K562 (cell line): Measurements from ENCODE around the gene ABHD12. TPM values are rescaled to one million over a fixed set of nuclear protein-coding genes. Genes with fewer than 3 reads are reported as not detected.

Experiments
- ATAC-seq: fragments of 200-7000 bp; cut with Tn5 transposase; 3 replicates; pipeline ENCODE4 v1.9.1; 2020; ENCODE audit warnings: moderate library complexity
- BruUV-seq: library from RNA; stranded (reverse); fragments of 400-500 nt; replicated peaks from 2 replicates; lab custom pipeline; 2021; lab: Mats Ljungman, UMichigan
- CTCF ChIA-PET: fragments of 300-600 bp; formaldehyde crosslinking; extraction: SDS; loops from one replicate; lab custom pipeline; 2021; ENCODE audit warnings: low intra/inter-chr PET ratio; lab: Yijun Ruan, JAX
- POLR2A ChIA-PET: fragments of 300-600, 350-650 bp; sonication (Branson Sonifier 250); formaldehyde crosslinking; extraction: SDS; loops from one replicate; lab custom pipeline; 2021; ENCODE audit warnings: antibody characterized with exemption, inconsistent platforms; lab: Yijun Ruan, JAX
- DNase-seq, 4 experiments: peaks; one replicate each; pipeline versions ENCODE4 v3.0.0 to v3.0.0-alpha.2; 2011 to 2018; ENCODE audit warnings: low spot score in 3 of 4, mixed read lengths in 3 of 4; ENCODE audit errors: extremely low read depth in 1 of 4
- FAIRE-seq: peaks from 2 replicates; lab custom pipeline; 2011; peaks lifted over from hg19 to GRCh38; lab: Jason Lieb, UNC
- H2AFZ ChIP-seq: 2 replicates; pipeline ENCODE4 v1.6.0; 2011; ENCODE audit warnings: low read depth, low read length, control low read depth, inconsistent platforms
- H3K27ac ChIP-seq: fragments of 200-600 bp; 3 replicates; pipeline ENCODE4 v1.8.0; 2011; ENCODE audit warnings: low read depth, mild to moderate bottlenecking, control low read depth, inconsistent platforms, low read length, moderate library complexity, mixed read lengths; ENCODE audit errors: extremely low read depth
- H3K27me3 ChIP-seq, 2 experiments: fragments of 300-600 bp in 1 of 2; 2 replicates in 1 of 2; 3 replicates in 1 of 2; pipeline versions ENCODE4 v1.6.0 to v1.8.0; 2011; ENCODE audit warnings: inconsistent platforms in 2 of 2, low read length in 2 of 2, mild to moderate bottlenecking in 1 of 2, mixed read lengths in 1 of 2, moderate library complexity in 1 of 2; ENCODE audit not compliant: control insufficient read depth in 2 of 2, insufficient read depth in 2 of 2
- H3K36me3 ChIP-seq: fragments of 300-600 bp; 3 replicates; pipeline ENCODE4 v1.8.0; 2011; ENCODE audit warnings: mild to moderate bottlenecking, low read length, inconsistent platforms; ENCODE audit not compliant: control insufficient read depth, insufficient read depth
- H3K4me1 ChIP-seq, 2 experiments: fragments of 200-600 bp in 1 of 2; replicated peaks in 1 of 2; 2 replicates in 1 of 2; 3 replicates in 1 of 2; pipeline versions ENCODE4 v1.5.1 to v1.8.0; 2011; ENCODE audit warnings: inconsistent platforms in 2 of 2, low read length in 2 of 2, mild to moderate bottlenecking in 1 of 2, mixed read lengths in 1 of 2, moderate library complexity in 1 of 2; ENCODE audit not compliant: control insufficient read depth in 2 of 2, insufficient read depth in 2 of 2
- H3K4me2 ChIP-seq: 2 replicates; pipeline ENCODE4 v1.6.1; 2011; ENCODE audit warnings: low read length, control low read depth, inconsistent platforms, mixed read lengths; ENCODE audit not compliant: insufficient read depth
- H3K4me3 ChIP-seq: fragments of 200-600 bp; sonication (generic), shearing (Covaris generic); 2 replicates; pipeline ENCODE4 v1.5.1; 2016; ENCODE audit warnings: control low read depth, inconsistent platforms
- H3K79me2 ChIP-seq: fragments of 200-600 bp; 3 replicates; pipeline ENCODE4 v1.8.0; 2011; ENCODE audit warnings: low read length, inconsistent platforms; ENCODE audit not compliant: control insufficient read depth, insufficient read depth
- H3K9ac ChIP-seq, 2 experiments: 2 replicates each; pipeline versions ENCODE4 v1.6.0 to v1.6.1; 2011; ENCODE audit warnings: low read depth in 2 of 2, low read length in 2 of 2, control low read depth in 1 of 2, inconsistent platforms in 1 of 2, mild to moderate bottlenecking in 1 of 2, mixed read lengths in 1 of 2; ENCODE audit not compliant: insufficient read depth in 1 of 2
- H3K9me1 ChIP-seq: one replicate; pipeline ENCODE4 v1.6.0; 2011; ENCODE audit warnings: inconsistent platforms, mild to moderate bottlenecking, low read length, moderate library complexity; ENCODE audit not compliant: control insufficient read depth, insufficient read depth
- H3K9me3 ChIP-seq: replicated peaks from 2 replicates; pipeline ENCODE4 v1.5.1; 2011; ENCODE audit warnings: low read depth, low read length, inconsistent platforms; ENCODE audit not compliant: control insufficient read depth, insufficient read depth
- H4K20me1 ChIP-seq: replicated peaks from 2 replicates; pipeline ENCODE4 v1.6.1; 2011; ENCODE audit warnings: low read length, inconsistent platforms, mixed read lengths; ENCODE audit not compliant: control insufficient read depth, insufficient read depth
- KAT7 ChIP-seq: sonication (generic); formaldehyde crosslinking; IDR thresholded peaks from 2 replicates; pipeline ENCODE4 v1.8.0; 2022; ENCODE audit warnings: missing genetic modification reagents, mild to moderate bottlenecking, borderline replicate concordance
- POLR2G ChIP-seq: fragments of 200-400 bp; formaldehyde crosslinking; IDR thresholded peaks from 2 replicates; pipeline ENCODE4 v1.6.1; 2017; ENCODE audit warnings: low read depth, mild to moderate bottlenecking, antibody characterized with exemption, low read length, moderate library complexity
- ZNF143 ChIP-seq: sonication (generic); formaldehyde crosslinking; IDR thresholded peaks from 2 replicates; pipeline ENCODE4 v1.9.0; 2022; ENCODE audit warnings: mild to moderate bottlenecking, missing genetic modification reagents
- WGBS: fragments of 100-300 bp; shearing (Covaris generic); methylation state at CpG from one replicate; pipeline ENCODE4 v1.1.6; 2016; ENCODE audit warnings: low coverage, mixed read lengths; ENCODE audit not compliant: insufficient coverage; ENCODE audit errors: missing lambda C conversion rate; 5-methylcytosine and 5-hydroxymethylcytosine counted together
- in situ Hi-C: fragments of 300-500 bp; cut with MboI; formaldehyde crosslinking; loops from 4 replicates; pipeline ENCODE4 v1.15.0; 2018; ENCODE audit warnings: inconsistent platforms, mixed read lengths
- intact Hi-C: fragments of 100-400 bp; cut with micrococcal nuclease; formaldehyde crosslinking; loops from 2 replicates; pipeline ENCODE4 v1.14.2; 2022
- polyA plus RNA-seq, 8 experiments: library from polyadenylated mRNA; depleted of rRNA in 4 of 8; stranded (reverse) in 5 of 8; unstranded in 3 of 8; fragments of >200 nt; fragmentation: Nextera tagmentation in 2 of 8; fragmentation: Illumina TruSeq in 1 of 8; extraction: Ambion mirVana in 2 of 8; extraction: Trizol in 1 of 8; gene quantifications; 2 replicates each; pipeline versions ENCODE4 v1.2.1 to v1.2.3, GENCODE V29; 2011 to 2014; ENCODE audit warnings: inconsistent platforms in 1 of 8, missing spikeins in 1 of 8
- total RNA-seq, 7 experiments: library from RNA; depleted of rRNA in 6 of 7; stranded (reverse); fragments of >200 nt in 6 of 7; fragmentation: Illumina TruSeq in 2 of 7; extraction: Trizol in 2 of 7; gene quantifications; 2 replicates each; pipeline versions ENCODE4 v1.2.1 to v1.2.3, GENCODE V29; 2011 to 2021; ENCODE audit warnings: low replicate concordance in 1 of 7

Gene ABHD12
- total and polyA plus RNA-seq, 9 of the 15 experiments (the other 6 are each of a cell fraction or from before 2014, with no cell fraction given) = 0.65 to 15.6 (median 9.1) TPM

DNA sequence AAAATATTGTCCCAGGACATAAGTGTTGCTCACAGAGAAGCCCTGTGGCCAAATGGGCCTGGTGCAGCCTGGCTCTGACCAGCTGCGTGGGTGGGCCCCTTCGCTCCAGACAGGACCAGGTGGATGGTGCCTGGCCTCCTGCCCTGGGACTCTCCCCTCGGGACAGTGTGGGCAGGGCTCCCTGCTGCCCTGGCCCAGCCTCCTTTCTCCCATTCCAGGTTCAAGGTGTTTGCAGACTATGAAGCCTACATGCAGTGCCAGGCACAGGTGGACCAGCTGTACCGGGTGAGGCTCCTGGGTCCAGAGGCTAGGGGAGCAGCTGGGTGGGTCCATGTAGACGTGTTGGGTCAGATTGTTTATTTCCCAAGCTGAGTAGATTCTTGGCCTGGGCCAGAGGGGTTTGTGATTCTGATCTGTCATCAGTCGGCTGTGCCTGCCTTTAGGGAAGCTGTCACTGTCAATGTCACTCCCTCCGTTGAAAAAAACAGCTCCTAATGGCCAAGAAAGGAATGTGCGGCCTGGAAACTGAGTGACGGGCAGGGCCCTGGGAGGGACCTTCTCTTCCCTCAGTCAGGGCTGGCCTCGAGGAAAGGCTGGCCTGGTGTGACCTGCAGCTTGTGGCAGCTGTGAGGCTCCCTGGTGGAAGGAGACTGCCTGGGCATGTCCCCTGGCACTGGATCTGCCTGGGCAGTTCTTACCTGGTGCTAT, 95.1 kb downstream of the ABHD12 start:
- no peaks in the 10 kb centered on the region for H3K36me3 ChIP-seq
- H3K9ac ChIP-seq = no peak overlapping the region
- ChIA-PET CTCF (interaction anchor here (2.4 kb wide), 1 partner anchor 104 kb away, joined by 13 read pairs; no protein-coding TSS in a partner anchor), POLR2A (interaction anchor here (0.5 to 0.8 kb wide), 2 partner anchors 21 to 113 kb away, joined by 3 to 4 read pairs; no protein-coding TSS in a partner anchor)
- peak in 2 of 4 experiments; percentile 14 to 19 for DNase-seq
- H3K4me1 ChIP-seq = peaks cover 0 to 11% of the 10 kb centered on the region in 2 experiments; a peak in 3 of 5 replicates
- BruUV-seq = no TSS peak
- H3K9me3 ChIP-seq = no peaks in the 10 kb centered on the region
- no peak overlapping the region for H2AFZ ChIP-seq
- in situ Hi-C loops (loop anchor here (5.0 kb wide), 1 partner anchor 112 kb away; the partner anchor contains the start of gene GINS1), intact Hi-C loops (loop anchor here (2.0 to 10.0 kb wide), 2 partner anchors 103 to 301 kb away; partner anchors contain the start of gene APMAP)
- TF ChIP-seq POLR2G = 0 out of 2 replicates have a peak, but pooled peaks have one; percentile 37
- no peak for TF ChIP-seq KAT7 (CRISPR knock-in tag)
- TF ChIP-seq ZNF143 = no peak
- no peaks in the 10 kb centered on the region for H3K79me2 ChIP-seq
- H3K4me3 ChIP-seq = no peak overlapping the region
- no peaks in the 10 kb centered on the region for H3K9me1 ChIP-seq
- H4K20me1 ChIP-seq = no peaks in the 10 kb centered on the region
- H3K27ac ChIP-seq = no peak overlapping the region
- 79% methylated on average over 8 of the region's 10 CpGs for WGBS
- no peak overlapping the region for H3K4me2 ChIP-seq
- FAIRE-seq = no peak
- no peak for ATAC-seq
- H3K27me3 ChIP-seq = no peaks in the 10 kb centered on the region
